ENCODE data around the gene CREB5.

The CREB5 gene

GRCh38 chr7:28705350-28705749 is 293.0 kb downstream of the CREB5 start:
- DNase-seq (ENCODE audit: low read depth in 1 of 2, low spot score in 1 of 2) = no peak

- no peak for DNase-seq (ENCODE audit: low read depth in 1 of 2, low spot score in 1 of 2)
These were observed 294.3 kb downstream of the CREB5 start for GRCh38 chr7:28706584-28706983.

- DNase-seq (ENCODE audit: low read depth in 1 of 2, low spot score in 1 of 2) = no peak
These were observed 295.0 kb downstream of the CREB5 start for GRCh38 chr7:28707291-28707690.

DNA sequence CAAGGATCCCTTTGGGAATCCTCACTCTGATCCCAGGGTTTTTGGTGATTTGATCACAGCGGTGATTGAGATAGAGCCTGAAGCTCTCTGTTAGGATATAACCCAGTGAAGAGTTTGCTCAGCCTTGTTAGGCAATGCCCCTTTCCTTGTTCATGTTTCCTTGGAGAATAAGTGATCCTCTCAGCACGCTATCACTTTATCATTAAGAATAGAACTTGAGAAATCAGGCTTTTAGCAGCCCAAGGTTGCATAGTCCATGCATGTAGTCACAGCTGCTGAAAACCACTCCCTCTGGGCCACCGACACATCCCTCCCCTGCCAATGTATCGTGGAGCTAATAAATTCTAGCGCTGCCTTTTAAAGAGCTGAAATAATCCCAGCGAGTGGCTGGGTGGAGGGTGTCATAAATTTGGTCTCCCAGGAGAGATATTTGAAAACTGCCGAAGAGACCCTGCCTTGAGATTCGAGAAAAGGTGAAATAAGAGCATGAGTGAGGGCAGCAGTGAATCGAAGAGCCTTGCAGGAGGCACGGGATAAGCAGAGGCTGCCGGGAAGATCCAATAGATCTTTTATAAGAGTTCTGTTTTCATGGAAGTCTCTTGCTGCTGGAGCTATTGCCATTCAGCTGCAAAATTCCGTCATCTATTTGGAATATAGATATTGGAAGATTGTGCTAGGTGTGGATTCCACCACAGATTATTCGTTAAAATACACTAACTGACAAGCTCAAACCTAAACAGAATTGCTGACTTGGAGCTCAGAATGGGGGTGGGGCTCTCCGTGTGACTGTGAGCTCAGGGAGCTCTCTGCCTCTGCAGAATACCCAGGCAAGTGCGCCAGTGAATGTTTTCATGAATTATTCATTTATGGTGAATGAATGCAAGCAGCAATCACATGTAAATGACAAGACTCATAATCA is 296.0 kb downstream of the CREB5 start:
- DNase-seq (ENCODE audit: low read depth in 1 of 2, low spot score in 1 of 2) = no peak

- DNase-seq (ENCODE audit: low read depth in 1 of 2, low spot score in 1 of 2) = no peak
These were observed 297.4 kb downstream of the CREB5 start for GRCh38 chr7:28709748-28710147.

- DNase-seq (ENCODE audit: low read depth in 1 of 2, low spot score in 1 of 2) = no peak
These were observed 298.8 kb downstream of the CREB5 start for GRCh38 chr7:28711114-28711513.

- no peak for DNase-seq (ENCODE audit: low read depth in 1 of 2, low spot score in 1 of 2)
These were observed 302.3 kb downstream of the CREB5 start for GRCh38 chr7:28714459-28715120.

GRCh38 chr7:28717445-28718054 is 305.2 kb downstream of the CREB5 start:
- DNase-seq (ENCODE audit: low read depth in 1 of 2, low spot score in 1 of 2) = no peak

DNA sequence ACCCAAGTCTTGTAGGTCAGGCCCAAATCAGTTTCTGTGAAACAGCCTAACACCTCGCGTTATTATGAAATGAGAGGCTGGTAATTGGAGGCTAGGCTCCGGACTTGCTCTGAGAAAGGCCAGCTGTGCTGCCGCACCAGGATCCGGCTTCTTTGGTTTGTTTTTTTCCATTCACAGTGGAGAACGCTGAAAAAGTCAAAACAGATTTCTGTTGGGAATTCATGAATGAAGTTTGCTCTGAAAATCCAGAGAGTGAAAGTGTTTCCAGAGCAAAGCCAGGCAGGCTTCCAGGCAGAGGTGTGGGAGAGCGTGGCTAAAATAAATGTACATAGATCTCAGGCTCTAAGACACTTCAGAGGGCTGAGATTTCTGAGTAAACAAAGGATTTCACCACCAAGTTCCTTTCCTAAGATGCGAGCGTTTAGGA is 305.8 kb downstream of the CREB5 start:
- no peak for DNase-seq (ENCODE audit: low read depth in 1 of 2, low spot score in 1 of 2)

- no peak for DNase-seq (ENCODE audit: low read depth in 1 of 2, low spot score in 1 of 2)
These were observed 306.2 kb downstream of the CREB5 start for GRCh38 chr7:28718545-28718944.

DNA sequence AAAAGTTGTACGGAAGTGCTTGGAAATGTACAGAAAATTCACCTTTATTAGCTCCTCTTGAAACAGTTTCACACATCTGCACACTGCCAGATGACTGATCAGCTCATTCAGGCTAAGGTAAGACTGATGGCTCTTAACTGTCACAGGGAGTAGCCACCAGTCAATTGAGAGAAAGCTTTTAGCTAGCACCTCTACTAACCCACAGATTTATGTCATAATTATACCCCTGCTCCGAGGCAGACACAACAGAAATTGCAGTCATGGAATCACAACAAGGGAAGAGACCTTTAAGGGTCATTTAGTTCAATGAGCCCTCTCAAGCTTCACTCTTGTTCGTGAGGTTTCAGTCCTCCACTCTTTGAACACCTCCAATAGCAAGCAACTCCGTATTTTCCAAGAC is 310.4 kb downstream of the CREB5 start:
- no peak for DNase-seq (ENCODE audit: low read depth in 1 of 2, low spot score in 1 of 2)

- no peak for DNase-seq (ENCODE audit: low read depth in 1 of 2, low spot score in 1 of 2)
These were observed 311.0 kb downstream of the CREB5 start for GRCh38 chr7:28723336-28723735.

DNA sequence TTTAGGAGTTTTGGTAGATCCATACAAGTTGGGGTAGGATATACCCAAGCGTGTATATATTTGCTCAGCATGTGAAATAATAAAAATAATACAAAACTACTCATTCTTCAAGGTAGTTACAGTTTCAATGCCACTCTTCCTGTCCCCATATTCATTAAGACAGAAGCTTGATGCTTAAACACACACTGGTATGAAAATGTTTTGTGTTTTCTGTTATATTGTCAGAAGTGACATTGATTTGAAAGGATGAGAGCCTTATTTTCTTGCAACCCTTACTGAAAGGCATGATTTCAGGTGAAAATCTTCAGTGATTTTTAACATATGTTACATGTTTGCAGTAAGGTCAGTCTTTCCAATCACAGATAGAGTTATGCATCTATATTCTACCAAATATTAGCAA is 312.2 kb downstream of the CREB5 start:
- no peak for DNase-seq (ENCODE audit: low read depth in 1 of 2, low spot score in 1 of 2)

DNA sequence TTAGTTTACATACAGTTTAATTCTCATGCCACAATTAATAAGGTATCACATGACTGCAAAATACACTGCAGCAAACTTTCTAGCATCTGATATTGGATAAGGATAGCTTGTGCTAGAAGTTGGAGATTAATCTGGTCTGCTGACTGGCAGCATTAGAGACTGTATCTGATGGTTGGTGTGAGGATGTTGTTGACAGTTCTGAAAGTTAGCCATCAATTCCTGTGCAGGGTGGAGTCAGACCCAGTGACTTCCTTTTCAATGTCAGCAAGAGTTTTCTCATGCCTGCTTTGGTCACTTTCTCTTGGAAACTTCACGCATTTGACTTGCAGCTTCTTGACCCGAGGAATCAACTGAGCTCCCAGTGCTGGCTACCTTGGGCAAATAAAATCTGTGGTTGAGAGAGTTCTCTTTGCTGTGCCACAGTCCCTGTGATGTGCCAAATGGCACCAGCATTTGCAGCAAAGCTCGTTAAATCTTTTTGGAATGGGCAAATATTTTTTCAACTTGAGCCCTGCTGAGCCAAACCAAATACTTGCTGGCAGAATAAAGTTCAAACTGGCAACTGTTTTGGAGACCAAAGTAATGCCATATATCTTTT is 312.8 kb downstream of the CREB5 start:
- DNase-seq (ENCODE audit: low read depth in 1 of 2, low spot score in 1 of 2) = no peak

GRCh38 chr7:28725911-28726310 is 313.6 kb downstream of the CREB5 start:
- no peak for DNase-seq (ENCODE audit: low read depth in 1 of 2, low spot score in 1 of 2)

DNA sequence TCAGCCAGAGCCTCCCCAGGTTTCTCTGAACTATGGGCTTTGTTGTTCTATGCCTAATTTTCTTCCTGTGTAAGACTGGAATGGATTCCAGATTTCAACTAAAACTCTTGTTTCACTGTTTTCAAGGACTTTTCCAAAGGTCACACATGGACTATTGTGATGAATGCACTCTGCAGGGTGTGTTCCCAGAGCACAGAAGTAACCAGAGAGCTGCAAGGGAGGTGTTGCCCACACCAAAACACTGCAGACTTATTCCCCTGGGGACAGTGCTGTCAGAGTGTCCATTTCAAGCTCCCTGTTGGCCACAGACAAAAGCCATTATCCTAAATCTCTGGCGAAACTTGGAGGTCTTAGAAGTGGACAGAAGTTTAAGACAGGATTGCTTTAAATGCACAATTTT is 314.2 kb downstream of the CREB5 start:
- DNase-seq (ENCODE audit: low read depth in 1 of 2, low spot score in 1 of 2) = no peak

GRCh38 chr7:28729281-28729680 is 317.0 kb downstream of the CREB5 start:
- no peak for DNase-seq (ENCODE audit: low read depth in 1 of 2, low spot score in 1 of 2)

DNA sequence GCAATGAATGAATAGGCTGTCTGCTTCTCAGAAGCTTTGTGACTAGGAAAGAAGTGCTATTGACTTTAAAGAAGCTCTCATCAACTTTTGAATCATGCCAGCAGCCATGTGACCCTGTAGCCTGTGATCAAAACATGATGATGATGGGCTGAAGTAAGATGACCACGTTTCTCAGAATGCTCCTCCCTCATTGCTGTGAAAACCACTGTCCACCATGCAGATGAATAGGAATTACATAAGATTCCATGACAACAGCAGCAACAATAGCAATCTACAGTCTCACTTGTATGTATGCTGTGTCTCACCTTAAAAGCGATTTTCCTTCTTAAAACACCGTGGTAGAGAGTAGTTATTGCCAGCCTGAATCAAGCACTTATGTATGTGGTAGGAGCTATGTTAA is 317.4 kb downstream of the CREB5 start:
- DNase-seq (ENCODE audit: low read depth in 1 of 2, low spot score in 1 of 2) = no peak

DNA sequence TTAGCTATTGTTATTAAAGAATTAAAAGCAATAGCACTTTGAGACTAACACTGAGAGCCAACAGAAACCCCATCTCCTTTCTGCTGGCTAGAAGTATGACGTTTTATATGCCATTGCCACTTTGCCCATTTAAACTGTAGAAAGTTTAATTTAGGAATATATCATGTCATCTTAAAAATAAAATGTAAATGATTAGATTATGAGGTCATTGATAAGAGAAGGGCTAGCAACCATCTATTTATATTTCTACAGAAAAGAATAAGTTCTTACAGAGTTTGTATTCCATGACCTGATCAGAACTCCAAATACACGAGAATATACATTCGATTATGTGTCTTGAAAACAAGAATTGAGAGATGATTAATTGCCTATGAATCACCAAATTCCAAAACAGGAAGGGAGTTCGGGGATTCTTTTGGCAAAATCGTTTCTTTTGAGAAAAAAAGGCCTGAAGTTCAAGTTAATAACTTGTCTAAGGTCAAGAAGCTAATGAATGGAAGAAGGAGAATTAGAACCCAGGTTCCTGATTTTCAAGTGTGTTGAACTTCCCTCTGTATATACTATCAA is 318.9 kb downstream of the CREB5 start:
- no peak for DNase-seq (ENCODE audit: low read depth in 1 of 2, low spot score in 1 of 2)

- DNase-seq (ENCODE audit: low read depth in 1 of 2, low spot score in 1 of 2) = no peak
These were observed 320.0 kb downstream of the CREB5 start for GRCh38 chr7:28732071-28732869.

- DNase-seq (ENCODE audit: low read depth in 1 of 2, low spot score in 1 of 2) = no peak
These were observed 320.7 kb downstream of the CREB5 start for GRCh38 chr7:28733035-28733434.
